Colonic mucosa (tissue), 4 donors: ENCODE data around the gene CYP46A1. TPM values are rescaled to one million over a fixed set of nuclear protein-coding genes. Genes with fewer than 3 reads are reported as not detected.

Experiments
- DNase-seq: peaks from one replicate; pipeline ENCODE4 v3.0.0-alpha.2; 2020
- H3K27ac ChIP-seq: fragments of 200-600 bp; one replicate; pipeline ENCODE4 v1.8.0; 2021
- H3K27me3 ChIP-seq: fragments of 200-600 bp; one replicate; pipeline ENCODE4 v1.8.0; 2021
- H3K36me3 ChIP-seq: fragments of 200-600 bp; one replicate; pipeline ENCODE4 v1.8.0; 2021
- H3K4me1 ChIP-seq: fragments of 200-600 bp; one replicate; pipeline ENCODE4 v1.8.0; 2021; ENCODE audit warnings: mild to moderate bottlenecking
- H3K4me3 ChIP-seq: fragments of 200-600 bp; one replicate; pipeline ENCODE4 v1.8.0; 2021
- H3K9ac ChIP-seq, 2 donors: one replicate each; pipeline ENCODE4 v1.7.0; 2013; ENCODE audit warnings: control low read depth in 2 of 2, low read depth in 2 of 2, low read length in 2 of 2
- H3K9me3 ChIP-seq: fragments of 200-600 bp; one replicate; pipeline ENCODE4 v1.8.0; 2021
- CTCF ChIP-seq: fragments of 200-600 bp; IDR thresholded peaks from one replicate; pipeline ENCODE4 v1.8.0; 2022; ENCODE audit warnings: antibody characterized with exemption, mild to moderate bottlenecking
- intact Hi-C: fragments of 100-400 bp; cut with DNase I; formaldehyde crosslinking; loops from one replicate; pipeline ENCODE4 v1.14.1; 2022
- total RNA-seq, 2 donors: library from RNA; stranded (reverse); fragmentation: NEBNext Ultra II Directional in 1 of 2; extraction: Animal tissue kit (Norgen Biotek cat#: 25700) in 1 of 2; gene quantifications; one replicate each; pipeline ENCODE4 v1.2.1, GENCODE V29; 2021
- donor health status: healthy.
- donor health status: DM: no; HTN: no; CAD: no.
- donor health status: DM: no; HTN: no; CAD: no.

Gene CYP46A1
- total RNA-seq, 2 donors from 2014 or later: 0.05 to 0.25 TPM

DNA sequence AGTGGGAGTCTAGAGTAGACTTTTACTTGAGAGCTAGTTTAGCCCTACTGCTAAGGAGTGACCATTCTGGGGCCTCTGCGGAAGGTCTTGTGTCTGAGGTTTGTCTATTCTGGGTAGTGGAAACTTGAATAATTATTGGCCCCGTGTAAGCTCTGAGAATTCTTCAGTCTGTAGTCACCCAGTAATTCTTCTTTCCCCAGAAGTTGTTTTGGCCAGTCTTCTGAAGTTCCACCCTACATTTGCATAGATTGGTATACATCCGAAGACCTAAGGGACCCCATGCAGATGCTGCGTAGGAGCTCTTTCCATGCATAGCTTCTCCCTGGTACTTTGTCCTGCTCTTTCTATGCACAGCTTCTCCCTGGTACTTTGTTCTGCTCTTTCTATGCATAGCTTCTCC, 12.8 kb downstream of the CYP46A1 start:
- H3K9me3 ChIP-seq: no peaks in the 10 kb centered on the region
- H3K36me3 ChIP-seq: no peaks in the 10 kb centered on the region
- no peaks in the 10 kb centered on the region for H3K27me3 ChIP-seq
- no peak overlapping the region for H3K9ac ChIP-seq
- no peak overlapping the region for H3K27ac ChIP-seq
- intact Hi-C loops: no loop called here
- no peak overlapping the region for H3K4me3 ChIP-seq
- DNase-seq: no peak
- H3K4me1 ChIP-seq: no peaks in the 10 kb centered on the region
- no peak for TF ChIP-seq CTCF

DNA sequence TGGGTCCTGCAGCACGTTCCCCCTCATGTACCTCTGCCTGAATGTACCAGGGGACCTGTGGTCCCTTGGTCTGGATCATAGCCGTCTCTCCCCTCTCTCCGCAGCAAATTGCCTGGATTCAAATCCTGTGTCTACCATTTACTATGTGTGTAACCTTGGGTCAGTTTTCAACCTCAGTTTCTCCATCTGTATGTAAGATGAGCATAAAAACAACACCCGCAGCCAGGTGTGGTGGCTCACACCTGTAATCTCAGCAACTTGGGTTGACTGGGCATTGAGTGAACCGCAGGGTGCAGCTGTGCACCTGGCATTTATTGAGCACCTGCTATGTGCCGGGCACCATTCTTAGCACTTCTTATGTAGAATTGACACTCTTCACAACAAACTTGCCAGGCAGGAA, 14.1 kb downstream of the CYP46A1 start:
- intact Hi-C loops: no loop called here
- Histone ChIP-seq H3K9ac (no peak overlapping the region), H3K27me3 (no peaks in the 10 kb centered on the region), H3K9me3 (no peaks in the 10 kb centered on the region), H3K4me1 (no peaks in the 10 kb centered on the region), H3K27ac (no peak overlapping the region), H3K36me3 (no peaks in the 10 kb centered on the region), H3K4me3 (no peak overlapping the region)
- no peak for TF ChIP-seq CTCF
- no peak for DNase-seq

DNA sequence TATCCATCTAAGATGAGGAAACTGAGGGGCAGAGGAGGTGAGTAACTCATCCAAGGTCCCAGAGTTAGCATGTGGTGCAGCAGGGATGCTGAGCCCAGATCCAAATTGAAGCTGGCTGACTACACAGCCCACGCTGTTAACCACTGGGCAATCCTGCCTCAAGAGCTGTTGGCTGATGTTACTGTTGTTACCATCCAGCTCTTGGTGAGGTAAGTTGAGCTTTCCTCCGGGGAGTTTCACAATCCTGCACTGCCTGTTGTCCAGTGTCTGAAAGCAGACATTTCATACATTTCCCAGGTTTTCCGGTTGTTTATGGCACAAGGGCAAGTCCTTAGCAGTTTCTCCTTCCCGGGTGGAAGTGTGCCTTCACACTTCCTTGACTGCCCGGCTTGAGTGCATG, 14.5 kb downstream of the CYP46A1 start:
- no peaks in the 10 kb centered on the region for H3K9me3 ChIP-seq
- no peak for TF ChIP-seq CTCF
- no peak overlapping the region for H3K27ac ChIP-seq
- no peak for DNase-seq
- no peaks in the 10 kb centered on the region for H3K4me1 ChIP-seq
- intact Hi-C loops: no loop called here
- H3K27me3 ChIP-seq: no peaks in the 10 kb centered on the region
- H3K36me3 ChIP-seq: no peaks in the 10 kb centered on the region
- no peak overlapping the region for H3K4me3 ChIP-seq
- no peak overlapping the region for H3K9ac ChIP-seq

- TF ChIP-seq CTCF: no peak
- no peak overlapping the region for H3K27ac ChIP-seq
- no peaks in the 10 kb centered on the region for H3K27me3 ChIP-seq
- H3K4me1 ChIP-seq: no peaks in the 10 kb centered on the region
- no peak for DNase-seq
- no peak overlapping the region for H3K4me3 ChIP-seq
- no peak overlapping the region for H3K9ac ChIP-seq
- H3K9me3 ChIP-seq: no peaks in the 10 kb centered on the region
- intact Hi-C loops: no loop called here
- no peaks in the 10 kb centered on the region for H3K36me3 ChIP-seq
Measured at GRCh38 chr14:99699085-99699760, 15.1 kb downstream of the CYP46A1 start.

DNA sequence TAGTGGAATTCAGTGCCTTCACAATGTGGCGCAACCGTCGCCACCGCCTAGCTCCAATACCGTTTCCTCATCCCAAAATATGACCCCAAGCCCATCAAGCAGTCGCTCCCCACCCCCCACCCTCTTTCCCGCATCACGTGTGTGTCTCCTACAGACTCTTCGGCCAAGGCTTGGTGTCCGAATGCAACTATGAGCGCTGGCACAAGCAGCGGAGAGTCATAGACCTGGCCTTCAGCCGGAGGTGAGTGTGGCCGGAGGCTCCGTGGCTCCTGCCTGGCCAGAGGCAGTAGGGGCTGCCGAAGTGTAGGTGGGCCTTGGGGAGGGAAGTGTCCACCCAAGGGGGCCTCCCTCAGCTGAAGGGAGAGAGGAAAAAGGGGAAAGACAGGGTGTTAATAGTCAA, 15.8 kb downstream of the CYP46A1 start:
- Histone ChIP-seq H3K9me3 (no peaks in the 10 kb centered on the region), H3K36me3 (no peaks in the 10 kb centered on the region), H3K4me1 (no peaks in the 10 kb centered on the region), H3K27me3 (no peaks in the 10 kb centered on the region), H3K27ac (no peak overlapping the region), H3K4me3 (no peak overlapping the region), H3K9ac (no peak overlapping the region)
- intact Hi-C loops: no loop called here
- no peak for DNase-seq
- no peak for TF ChIP-seq CTCF
